HG03460 (cell line): Measurements from ENCODE around the gene SMARCD1.
"Not testable (repeated sequence)": the region's sequence is repeated elsewhere in the genome, so short reads cannot be mapped to it uniquely, and the experiment has no call there.

ENCODE experiments used
- ATAC-seq: cut with Tn5 transposase; IDR thresholded peaks from one replicate; pipeline ENCODE4 v1.9.1; 2021; ENCODE audit not compliant: unreplicated experiment

SMARCD1 gene

GRCh38 chr12:50129290-50129689, 44.1 kb downstream of the SMARCD1 start:
- ATAC-seq = no peak

- no peak for ATAC-seq
Measured at GRCh38 chr12:50132505-50133135, 47.5 kb downstream of the SMARCD1 start.

- ATAC-seq = no peak
Measured at GRCh38 chr12:50142993-50143392, 57.9 kb downstream of the SMARCD1 start.

GRCh38 chr12:50145439-50145838, 60.3 kb downstream of the SMARCD1 start:
- no peak for ATAC-seq

- no peak for ATAC-seq
Measured at GRCh38 chr12:50147281-50147680, 62.1 kb downstream of the SMARCD1 start.

GRCh38 chr12:50148011-50148410, 62.9 kb downstream of the SMARCD1 start:
- ATAC-seq = not testable (repeated sequence)

- no peak for ATAC-seq
Measured at GRCh38 chr12:50149311-50149710, 64.2 kb downstream of the SMARCD1 start.
